ENCODE results near the gene RAB19.

- TF ChIP-seq ATF3 (IDR thresholded peaks at IDR 0.05) = no peak
- TF ChIP-seq, protein P1, sequence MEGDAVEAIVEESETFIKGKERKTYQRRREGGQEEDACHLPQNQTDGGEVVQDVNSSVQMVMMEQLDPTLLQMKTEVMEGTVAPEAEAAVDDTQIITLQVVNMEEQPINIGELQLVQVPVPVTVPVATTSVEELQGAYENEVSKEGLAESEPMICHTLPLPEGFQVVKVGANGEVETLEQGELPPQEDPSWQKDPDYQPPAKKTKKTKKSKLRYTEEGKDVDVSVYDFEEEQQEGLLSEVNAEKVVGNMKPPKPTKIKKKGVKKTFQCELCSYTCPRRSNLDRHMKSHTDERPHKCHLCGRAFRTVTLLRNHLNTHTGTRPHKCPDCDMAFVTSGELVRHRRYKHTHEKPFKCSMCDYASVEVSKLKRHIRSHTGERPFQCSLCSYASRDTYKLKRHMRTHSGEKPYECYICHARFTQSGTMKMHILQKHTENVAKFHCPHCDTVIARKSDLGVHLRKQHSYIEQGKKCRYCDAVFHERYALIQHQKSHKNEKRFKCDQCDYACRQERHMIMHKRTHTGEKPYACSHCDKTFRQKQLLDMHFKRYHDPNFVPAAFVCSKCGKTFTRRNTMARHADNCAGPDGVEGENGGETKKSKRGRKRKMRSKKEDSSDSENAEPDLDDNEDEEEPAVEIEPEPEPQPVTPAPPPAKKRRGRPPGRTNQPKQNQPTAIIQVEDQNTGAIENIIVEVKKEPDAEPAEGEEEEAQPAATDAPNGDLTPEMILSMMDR (IDR thresholded peaks at IDR 0.05; ENCODE audit: low read depth, low read length, missing input control) = no peak
- TF ChIP-seq JUND (IDR thresholded peaks at IDR 0.05) = no peak
- no peak for TF ChIP-seq TAF1 (conservative IDR thresholded peaks at IDR 0.05)
- no peak for TF ChIP-seq YY1 (IDR thresholded peaks at IDR 0.05)
- no peak for TF ChIP-seq GABPA (IDR thresholded peaks at IDR 0.05 in 1 of 2, conservative IDR thresholded peaks at IDR 0.05 in 1 of 2)
- TF ChIP-seq, protein P2, sequence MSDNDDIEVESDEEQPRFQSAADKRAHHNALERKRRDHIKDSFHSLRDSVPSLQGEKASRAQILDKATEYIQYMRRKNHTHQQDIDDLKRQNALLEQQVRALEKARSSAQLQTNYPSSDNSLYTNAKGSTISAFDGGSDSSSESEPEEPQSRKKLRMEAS (IDR thresholded peaks at IDR 0.05) = no peak
Observed at GRCh38 chr7:140440593-140440992, 36.7 kb downstream of the RAB19 start.

Measured in liver (tissue), 3 donors.